B cell (primary cell): ENCODE measurements around the gene SPAAR. TPM values are rescaled to one million over a fixed set of nuclear protein-coding genes. Genes with fewer than 3 reads are reported as not detected.

Experiments used
- ATAC-seq: fragments of 200-7000 bp; cut with Tn5 transposase; one replicate; pipeline ENCODE4 v1.10.0; 2021; ENCODE audit warnings: low read depth, mild to moderate bottlenecking, moderate number of reproducible peaks, moderate library complexity
- CTCF ChIA-PET: fragments of 350-600 bp; sonication (Branson Sonifier 250); formaldehyde crosslinking; loops from one replicate; lab custom pipeline; 2021; ENCODE audit warnings: antibody characterized with exemption, inconsistent platforms; lab: Charles Lee
- POLR2A ChIA-PET: fragments of 350-600 bp; sonication (Branson Sonifier 250); formaldehyde crosslinking; loops from one replicate; lab custom pipeline; 2021; ENCODE audit warnings: antibody characterized with exemption; lab: Charles Lee
- DNase-seq: peaks from one replicate; pipeline ENCODE4 v3.0.0; 2013
- H2AFZ ChIP-seq: 2 replicates; pipeline ENCODE4 v1.6.1; 2012; ENCODE audit warnings: mild to moderate bottlenecking, low read depth, low read length; ENCODE audit not compliant: insufficient read depth, poor library complexity, severe bottlenecking
- H3K27ac ChIP-seq, 2 donors: 1 replicate in 1 of 2; 2 replicates in 1 of 2; pipeline ENCODE4 v1.5.1; 2012 to 2013; ENCODE audit warnings: low read length in 2 of 2, mild to moderate bottlenecking in 2 of 2, moderate library complexity in 1 of 2
- H3K27me3 ChIP-seq, 4 experiments: fragments of 200-600 bp in 1 of 4; sonication (generic) in 1 of 4; replicated peaks in 1 of 4; 1 replicate in 2 of 4; 2 replicates in 2 of 4; pipeline versions ENCODE4 v1.6.1 to v1.7.0; 2013 to 2016; ENCODE audit warnings: low read length in 3 of 4, mild to moderate bottlenecking in 2 of 4, mixed read lengths in 1 of 4, moderate library complexity in 1 of 4; ENCODE audit not compliant: insufficient read depth in 4 of 4, control insufficient read depth in 3 of 4; ENCODE audit errors: control extremely low read depth in 1 of 4
- H3K36me3 ChIP-seq, 2 experiments: replicated peaks in 1 of 2; 1 replicate in 1 of 2; 2 replicates in 1 of 2; pipeline versions ENCODE4 v1.6.1 to v1.7.1; 2013; ENCODE audit warnings: low read length in 1 of 2; ENCODE audit not compliant: insufficient read depth in 2 of 2, control insufficient read depth in 1 of 2; ENCODE audit errors: control extremely low read depth in 1 of 2, extremely low read depth in 1 of 2
- H3K4me1 ChIP-seq, 2 donors: fragments of 200-600 bp in 1 of 2; sonication (generic) in 1 of 2; 1 replicate in 1 of 2; 2 replicates in 1 of 2; pipeline versions ENCODE4 v1.5.1 to v1.6.1; 2013 to 2017; ENCODE audit warnings: low read length in 2 of 2; ENCODE audit not compliant: control insufficient read depth in 2 of 2, insufficient read depth in 2 of 2
- H3K4me2 ChIP-seq: replicated peaks from 2 replicates; pipeline ENCODE3; 2012; ENCODE audit warnings: mild to moderate bottlenecking, low read depth, low read length; ENCODE audit not compliant: poor library complexity, severe bottlenecking
- H3K4me3 ChIP-seq, 5 experiments: fragments of 200-600 bp in 1 of 5; sonication (generic) in 1 of 5; 1 replicate in 3 of 5; 2 replicates in 2 of 5; pipeline versions ENCODE4 v1.5.1 to v1.7.0; 2011 to 2016; ENCODE audit warnings: low read length in 4 of 5, mild to moderate bottlenecking in 4 of 5, low read depth in 2 of 5, control low read depth in 1 of 5, moderate library complexity in 1 of 5; ENCODE audit not compliant: insufficient read depth in 1 of 5; ENCODE audit errors: control extremely low read depth in 1 of 5, extremely low read depth in 1 of 5
- H3K79me2 ChIP-seq: fragments of 200-600 bp; sonication (generic); one replicate; pipeline ENCODE4 v1.6.0; 2016; ENCODE audit warnings: low read length; ENCODE audit not compliant: control insufficient read depth, insufficient read depth
- H3K9ac ChIP-seq: fragments of 200-600 bp; sonication (generic); 2 replicates; pipeline ENCODE4 v1.6.1; 2017; ENCODE audit warnings: mild to moderate bottlenecking, low read length, moderate library complexity
- H3K9me3 ChIP-seq, 3 donors: one replicate each; pipeline versions ENCODE4 v1.6.1 to v1.7.1; 2013; ENCODE audit warnings: low read length in 2 of 3; ENCODE audit not compliant: control insufficient read depth in 2 of 3, insufficient read depth in 1 of 3; ENCODE audit errors: control extremely low read depth in 1 of 3
- H4K20me1 ChIP-seq: 2 replicates; pipeline ENCODE4 v1.6.0; 2012; ENCODE audit warnings: mild to moderate bottlenecking, low read length; ENCODE audit not compliant: insufficient read depth, control insufficient read depth, poor library complexity, severe bottlenecking
- H3K27ac Mint-ChIP-seq: one replicate; pipeline ENCODE4 v1.8.0; 2021; ENCODE audit warnings: mixed read lengths
- H3K27me3 Mint-ChIP-seq: one replicate; pipeline ENCODE4 v1.8.0; 2021; ENCODE audit warnings: mixed read lengths
- H3K4me1 Mint-ChIP-seq: one replicate; pipeline ENCODE4 v1.8.0; 2021; ENCODE audit warnings: mixed read lengths
- H3K4me3 Mint-ChIP-seq: one replicate; pipeline ENCODE4 v1.8.0; 2021; ENCODE audit warnings: mixed read lengths
- H3K9me3 Mint-ChIP-seq: one replicate; pipeline ENCODE4 v1.8.0; 2022; ENCODE audit warnings: mixed read lengths; ENCODE audit not compliant: insufficient read depth
- CTCF ChIP-seq: fragments of 200-600 bp; IDR thresholded peaks from one replicate; pipeline ENCODE4 v1.8.0; 2022; ENCODE audit warnings: antibody characterized with exemption, mild to moderate bottlenecking
- EZH2 ChIP-seq: IDR thresholded peaks from 2 replicates; pipeline ENCODE4 v1.6.1; 2012; ENCODE audit warnings: borderline replicate concordance, low read depth, mild to moderate bottlenecking, moderate library complexity, low read length; ENCODE audit not compliant: insufficient read depth, poor library complexity, severe bottlenecking
- WGBS: methylation state at CpG from one replicate; pipeline ENCODE4 v1.1.5; 2013; ENCODE audit warnings: missing lambda C conversion rate; ENCODE audit not compliant: insufficient coverage; 5-methylcytosine and 5-hydroxymethylcytosine counted together
- intact Hi-C: fragments of 100-400 bp; cut with micrococcal nuclease; formaldehyde crosslinking; loops from one replicate; pipeline ENCODE4 v1.10.0; 2022
- polyA plus RNA-seq: library from polyadenylated mRNA; depleted of rRNA; stranded (reverse); fragments of >200 nt; gene quantifications from 2 replicates; pipeline ENCODE4 v1.2.3, GENCODE V29; 2012
- total RNA-seq, 2 donors: library from RNA; stranded (reverse); fragments of 120-200 nt in 1 of 2; gene quantifications; 1 replicate in 1 of 2; 2 replicates in 1 of 2; pipeline versions ENCODE4 v1.2.3 to v1.2.4, GENCODE V29; 2013 to 2022

The SPAAR gene
- total and polyA plus RNA-seq, 2 donors (not counting 1 experiment from before 2014, with no cell fraction given): not detected

DNA sequence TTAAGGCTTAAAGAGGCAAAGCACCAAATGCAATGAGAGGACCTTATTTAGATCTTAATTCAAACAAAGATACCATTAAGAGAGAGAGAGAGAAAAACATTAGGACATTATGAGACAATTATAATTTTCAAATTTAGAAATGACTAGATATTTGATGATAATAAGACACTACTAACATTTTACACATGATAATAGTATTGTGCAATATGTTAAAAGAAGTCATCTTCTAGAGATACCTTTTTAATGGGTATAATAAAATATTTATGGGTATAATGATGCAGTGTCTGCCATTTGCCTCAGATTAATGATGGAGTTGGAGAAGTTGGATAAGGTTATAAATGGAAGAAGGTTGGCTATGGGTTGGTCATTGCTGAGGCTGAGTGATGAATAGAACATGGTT lies 21.2 kb downstream of the SPAAR start:
- Mint-ChIP-seq H3K4me3 (no peak overlapping the region), H3K27me3 (peaks cover 51% of the 10 kb centered on the region), H3K9me3 (no peaks in the 10 kb centered on the region), H3K27ac (no peak overlapping the region), H3K4me1 (peaks cover 3% of the 10 kb centered on the region)
- ChIA-PET POLR2A (no interaction called here), CTCF (no interaction called here)
- Histone ChIP-seq H3K9me3 (no peaks in the 10 kb centered on the region), H3K9ac (no peak overlapping the region), H3K4me1 (peaks cover 0 to 6% of the 10 kb centered on the region in 2 donors), H3K36me3 (no peaks in the 10 kb centered on the region), H3K4me2 (no peak overlapping the region), H2AFZ (no peak overlapping the region), H3K4me3 (no peak overlapping the region), H4K20me1 (no peaks in the 10 kb centered on the region), H3K27me3 (peaks cover 0 to 16% (median 11%) of the 10 kb centered on the region in 4 experiments), H3K27ac (no peak overlapping the region), H3K79me2 (no peaks in the 10 kb centered on the region)
- ATAC-seq: no peak
- intact Hi-C loops: no loop called here
- no peak for TF ChIP-seq EZH2
- no peak for TF ChIP-seq CTCF
- DNase-seq: no peak

DNA sequence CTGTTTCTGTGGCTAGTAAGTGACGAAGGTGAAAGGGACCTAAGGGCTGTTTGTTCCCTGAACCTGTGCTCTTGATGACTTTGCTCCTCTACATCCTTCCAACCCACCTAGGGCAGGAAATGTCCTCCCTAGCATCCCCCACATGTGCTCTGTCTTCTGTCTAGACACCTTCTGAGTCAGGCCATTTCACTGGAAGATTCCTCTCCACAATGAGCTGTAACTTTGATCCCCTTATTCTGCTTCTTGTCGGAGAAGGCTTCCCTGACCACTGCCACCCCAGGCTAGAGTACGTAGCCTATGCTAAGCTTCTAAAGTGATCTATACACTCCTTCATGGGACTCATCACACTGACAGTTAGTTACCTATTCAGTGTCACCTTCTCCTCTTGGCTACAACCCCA lies 21.7 kb downstream of the SPAAR start:
- DNase-seq: no peak
- CTCF ChIA-PET: interaction anchor here (1.0 kb wide), 1 partner anchor 24 kb away, joined by 4 read pairs; no protein-coding TSS in a partner anchor

More for the DNA sequence above, 21.7 kb downstream of the SPAAR start:
- H3K79me2 ChIP-seq: no peaks in the 10 kb centered on the region
- no peak for ATAC-seq
- Mint-ChIP-seq H3K27me3 (peaks cover 51% of the 10 kb centered on the region), H3K27ac (no peak overlapping the region), H3K4me1 (peaks cover 3% of the 10 kb centered on the region), H3K4me3 (no peak overlapping the region), H3K9me3 (no peaks in the 10 kb centered on the region)
- intact Hi-C loops: no loop called here
- H3K4me1 ChIP-seq: peaks cover 0 to 6% of the 10 kb centered on the region in 2 donors
- no peaks in the 10 kb centered on the region for H3K9me3 ChIP-seq
- no peak overlapping the region for H3K4me3 ChIP-seq
- no peak overlapping the region for H3K9ac ChIP-seq
- 100% methylated on average over 2 of the region's 3 CpGs for WGBS
- H3K27me3 ChIP-seq: peaks cover 0 to 16% (median 11%) of the 10 kb centered on the region in 4 experiments
- no peak for TF ChIP-seq CTCF
- TF ChIP-seq EZH2: no peak
- no peaks in the 10 kb centered on the region for H4K20me1 ChIP-seq
- POLR2A ChIA-PET: no interaction called here
- H3K27ac ChIP-seq: no peak overlapping the region
- H2AFZ ChIP-seq: no peak overlapping the region
- H3K36me3 ChIP-seq: no peaks in the 10 kb centered on the region
- no peak overlapping the region for H3K4me2 ChIP-seq
